H1 (cell line): Measurements from ENCODE around the gene TCFL5.

Experiments used
- CTCF ChIP-seq, 3 experiments: IDR thresholded peaks; 1 replicate in 2 of 3; 2 replicates in 1 of 3; pipeline versions ENCODE4 v1.5.1 to v1.6.1; 2011; ENCODE audit warnings: low read length in 3 of 3, mild to moderate bottlenecking in 3 of 3, inconsistent platforms in 2 of 3, low read depth in 1 of 3, moderate library complexity in 1 of 3; ENCODE audit not compliant: insufficient read depth in 1 of 3; ENCODE audit errors: control extremely low read depth in 1 of 3
- EGR1 ChIP-seq: IDR thresholded peaks from 2 replicates; pipeline ENCODE4 v1.6.1; 2011; ENCODE audit warnings: low read depth, low read length, borderline replicate concordance
- EP300 ChIP-seq, 2 experiments: IDR thresholded peaks; 1 replicate in 1 of 2; 2 replicates in 1 of 2; pipeline ENCODE4 v1.6.1; 2011 to 2012; ENCODE audit warnings: low read depth in 2 of 2, low read length in 2 of 2, mild to moderate bottlenecking in 2 of 2, borderline replicate concordance in 1 of 2, inconsistent platforms in 1 of 2, moderate library complexity in 1 of 2
- TAF1 ChIP-seq: IDR thresholded peaks from 2 replicates; pipeline ENCODE4 v1.6.1; 2011; ENCODE audit warnings: mild to moderate bottlenecking, low read depth, low read length

- TF ChIP-seq EGR1 (no peak), CTCF (IDR thresholded peaks at IDR 0.05; ENCODE audit: control extremely low read depth in 1 of 3, insufficient read depth in 1 of 3, low read depth in 1 of 3, low read length in 3 of 3) (0 out of 4 replicates have a peak, but pooled peaks of 1 of the 3 experiments have one; percentile 0), TAF1 (no peak), EP300 (IDR thresholded peaks at IDR 0.05; ENCODE audit: borderline replicate concordance in 1 of 2, low read depth in 2 of 2, low read length in 2 of 2) (no peak)
These were observed 36.7 kb upstream of the TCFL5 start for GRCh38 chr20:62898093-62898964.
